Natural killer cell (primary cell): Measurements from ENCODE around the gene MBD3. TPM values are rescaled to one million over a fixed set of nuclear protein-coding genes. Genes with fewer than 3 reads are reported as not detected.
"Not testable (repeated sequence)": the region's sequence is repeated elsewhere in the genome, so short reads cannot be mapped to it uniquely, and the experiment has no call there.

Experiments used
- ATAC-seq, 3 donors: fragments of 150-1000 bp in 2 of 3; fragments of 200-7000 bp in 1 of 3; cut with Tn5 transposase; 1 replicate in 1 of 3; 2 replicates in 2 of 3; pipeline ENCODE4 v1.10.0; 2021; ENCODE audit warnings: mild to moderate bottlenecking in 2 of 3, moderate library complexity in 2 of 3
- DNase-seq, 2 donors: peaks; one replicate each; pipeline versions ENCODE4 v3.0.0 to v3.0.0-alpha.2; 2013 to 2021; ENCODE audit warnings: mixed read lengths in 1 of 2
- H3K27ac ChIP-seq: one replicate; pipeline ENCODE4 v1.5.1; 2013; ENCODE audit warnings: mild to moderate bottlenecking, low read length
- H3K27me3 ChIP-seq: one replicate; pipeline ENCODE4 v1.6.1; 2013; ENCODE audit warnings: low read length; ENCODE audit not compliant: control insufficient read depth, insufficient read depth
- H3K36me3 ChIP-seq: one replicate; pipeline ENCODE4 v1.6.1; 2013; ENCODE audit warnings: low read length; ENCODE audit not compliant: control insufficient read depth, insufficient read depth
- H3K4me1 ChIP-seq: one replicate; pipeline ENCODE4 v1.6.1; 2013; ENCODE audit warnings: low read length; ENCODE audit not compliant: control insufficient read depth, insufficient read depth
- H3K4me3 ChIP-seq: one replicate; pipeline ENCODE4 v1.5.1; 2013; ENCODE audit warnings: low read length
- H3K9me3 ChIP-seq: one replicate; pipeline ENCODE4 v1.6.1; 2013; ENCODE audit warnings: low read length; ENCODE audit not compliant: control insufficient read depth, insufficient read depth
- H3K27ac Mint-ChIP-seq, 2 donors: one replicate each; pipeline ENCODE4 v1.8.0; 2022; ENCODE audit warnings: mild to moderate bottlenecking in 2 of 2, mixed read lengths in 2 of 2, moderate library complexity in 1 of 2
- H3K27me3 Mint-ChIP-seq, 2 donors: one replicate each; pipeline ENCODE4 v1.8.0; 2022; ENCODE audit warnings: low read depth in 2 of 2, mixed read lengths in 2 of 2
- H3K36me3 Mint-ChIP-seq: one replicate; pipeline ENCODE4 v1.8.0; 2022; ENCODE audit warnings: mixed read lengths
- H3K4me1 Mint-ChIP-seq, 2 donors: one replicate each; pipeline ENCODE4 v1.8.0; 2022; ENCODE audit warnings: mixed read lengths in 2 of 2
- H3K4me3 Mint-ChIP-seq: one replicate; pipeline ENCODE4 v1.8.0; 2022; ENCODE audit warnings: mild to moderate bottlenecking, moderate library complexity, mixed read lengths
- H3K9me3 Mint-ChIP-seq, 2 donors: one replicate each; pipeline ENCODE4 v1.8.0; 2022; ENCODE audit warnings: mixed read lengths in 2 of 2
- WGBS: methylation state at CpG from one replicate; pipeline ENCODE4 v1.1.7; 2013; ENCODE audit warnings: missing lambda C conversion rate; ENCODE audit not compliant: insufficient coverage; 5-methylcytosine and 5-hydroxymethylcytosine counted together
- intact Hi-C: fragments of 100-400 bp; cut with micrococcal nuclease; formaldehyde crosslinking; loops from one replicate; pipeline ENCODE4 v1.14.2; 2022
- total RNA-seq, 4 donors: library from RNA; stranded (reverse); fragments of 120-200 nt in 1 of 4; gene quantifications; one replicate each; pipeline versions ENCODE4 v1.2.3 to v1.2.4, GENCODE V29; 2013 to 2022
- TF ChIP-seq, protein P1 (sequence below): fragments of 200-600 bp; IDR thresholded peaks from one replicate; pipeline ENCODE4 v1.8.0; 2022; ENCODE audit warnings: antibody characterized with exemption

Gene MBD3
- total RNA-seq, 3 donors from 2014 or later (not counting 1 experiment from before 2014, with no cell fraction given) = 55.9 to 66.7 (median 59.0) TPM

GRCh38 chr19:1534972-1535371 lies 57.7 kb downstream of the MBD3 start:
- Histone ChIP-seq H3K36me3 (no peaks in the 10 kb centered on the region), H3K27me3 (no peaks in the 10 kb centered on the region), H3K9me3 (no peaks in the 10 kb centered on the region), H3K4me3 (no peak overlapping the region), H3K4me1 (no peaks in the 10 kb centered on the region), H3K27ac (no peak overlapping the region)
- WGBS = 87% methylated on average over 14 of the region's 14 CpGs
- Mint-ChIP-seq H3K36me3 (no peaks in the 10 kb centered on the region), H3K4me1 (no peaks in the 10 kb centered on the region), H3K9me3 (no peaks in the 10 kb centered on the region), H3K27me3 (peaks cover 0 to 4% of the 10 kb centered on the region in 2 donors), H3K27ac (no peak overlapping the region), H3K4me3 (no peak overlapping the region)
- TF ChIP-seq, protein P1, sequence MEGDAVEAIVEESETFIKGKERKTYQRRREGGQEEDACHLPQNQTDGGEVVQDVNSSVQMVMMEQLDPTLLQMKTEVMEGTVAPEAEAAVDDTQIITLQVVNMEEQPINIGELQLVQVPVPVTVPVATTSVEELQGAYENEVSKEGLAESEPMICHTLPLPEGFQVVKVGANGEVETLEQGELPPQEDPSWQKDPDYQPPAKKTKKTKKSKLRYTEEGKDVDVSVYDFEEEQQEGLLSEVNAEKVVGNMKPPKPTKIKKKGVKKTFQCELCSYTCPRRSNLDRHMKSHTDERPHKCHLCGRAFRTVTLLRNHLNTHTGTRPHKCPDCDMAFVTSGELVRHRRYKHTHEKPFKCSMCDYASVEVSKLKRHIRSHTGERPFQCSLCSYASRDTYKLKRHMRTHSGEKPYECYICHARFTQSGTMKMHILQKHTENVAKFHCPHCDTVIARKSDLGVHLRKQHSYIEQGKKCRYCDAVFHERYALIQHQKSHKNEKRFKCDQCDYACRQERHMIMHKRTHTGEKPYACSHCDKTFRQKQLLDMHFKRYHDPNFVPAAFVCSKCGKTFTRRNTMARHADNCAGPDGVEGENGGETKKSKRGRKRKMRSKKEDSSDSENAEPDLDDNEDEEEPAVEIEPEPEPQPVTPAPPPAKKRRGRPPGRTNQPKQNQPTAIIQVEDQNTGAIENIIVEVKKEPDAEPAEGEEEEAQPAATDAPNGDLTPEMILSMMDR = no peak
- DNase-seq = no peak
- intact Hi-C loops = no loop called here
- ATAC-seq = no peak

DNA sequence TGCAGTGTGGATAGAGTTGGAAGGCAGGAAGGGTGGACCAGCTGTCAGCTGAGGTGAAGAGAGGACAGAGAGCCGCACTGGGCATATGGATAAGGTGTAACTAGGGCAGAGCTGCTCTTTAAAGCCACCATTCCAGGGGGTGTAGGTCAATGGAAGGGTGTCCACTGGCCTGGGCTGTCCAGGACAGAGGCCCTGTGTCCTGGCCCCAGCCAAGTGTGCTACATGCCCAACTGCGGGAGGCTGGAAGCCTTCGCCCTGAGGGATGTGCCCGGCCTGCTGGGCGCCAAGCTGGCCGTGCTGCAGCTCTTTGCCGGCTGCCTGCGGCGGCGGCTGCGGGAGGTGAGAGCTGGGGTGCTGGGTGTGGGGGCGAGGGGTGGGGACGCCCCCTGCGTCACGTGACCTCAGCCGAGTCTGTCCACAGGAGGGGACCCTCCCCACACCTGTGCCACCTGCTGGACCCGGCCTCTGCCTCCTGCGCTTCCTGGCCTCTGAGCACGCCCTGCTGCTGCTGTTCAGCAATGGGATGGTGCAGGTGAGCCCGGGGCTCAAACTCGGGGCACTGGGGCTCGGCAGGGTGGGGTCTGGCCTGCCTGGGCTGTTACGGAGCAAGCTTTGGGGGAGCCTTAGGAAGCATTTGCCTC lies 59.0 kb downstream of the MBD3 start:
- H3K27ac ChIP-seq = no peak overlapping the region
- no peaks in the 10 kb centered on the region for H3K36me3 ChIP-seq
- no peaks in the 10 kb centered on the region for H3K4me1 Mint-ChIP-seq
- 77% methylated on average over 23 of the region's 23 CpGs for WGBS
- no peaks in the 10 kb centered on the region for H3K36me3 Mint-ChIP-seq
- TF ChIP-seq, protein P1 = no peak
- no peaks in the 10 kb centered on the region for H3K9me3 Mint-ChIP-seq
- H3K9me3 ChIP-seq = no peaks in the 10 kb centered on the region
- no peak for DNase-seq
- H3K4me3 ChIP-seq = no peak overlapping the region
- H3K27ac Mint-ChIP-seq = no peak overlapping the region
- ATAC-seq = no peak
- no peaks in the 10 kb centered on the region for H3K27me3 ChIP-seq
- no peaks in the 10 kb centered on the region for H3K4me1 ChIP-seq
- H3K27me3 Mint-ChIP-seq = peaks cover 0 to 4% of the 10 kb centered on the region in 2 donors
- no peak overlapping the region for H3K4me3 Mint-ChIP-seq
- intact Hi-C loops = no loop called here

- no peaks in the 10 kb centered on the region for H3K9me3 ChIP-seq
- H3K4me1 Mint-ChIP-seq = no peaks in the 10 kb centered on the region
- no peak overlapping the region for H3K27ac ChIP-seq
- TF ChIP-seq, protein P1 = no peak
- WGBS = 84% methylated on average over 9 of the region's 9 CpGs
- intact Hi-C loops = no loop called here
- no peaks in the 10 kb centered on the region for H3K9me3 Mint-ChIP-seq
- no peaks in the 10 kb centered on the region for H3K36me3 ChIP-seq
- H3K4me1 ChIP-seq = no peaks in the 10 kb centered on the region
- H3K4me3 Mint-ChIP-seq = no peak overlapping the region
- H3K36me3 Mint-ChIP-seq = no peaks in the 10 kb centered on the region
- ATAC-seq (no peak), DNase-seq (no peak)
- H3K27me3 Mint-ChIP-seq = peaks cover 0 to 9% of the 10 kb centered on the region in 2 donors
- no peak overlapping the region for H3K27ac Mint-ChIP-seq
- H3K4me3 ChIP-seq = no peak overlapping the region
- H3K27me3 ChIP-seq = no peaks in the 10 kb centered on the region
These were observed 60.7 kb downstream of the MBD3 start for GRCh38 chr19:1532003-1532402.

DNA sequence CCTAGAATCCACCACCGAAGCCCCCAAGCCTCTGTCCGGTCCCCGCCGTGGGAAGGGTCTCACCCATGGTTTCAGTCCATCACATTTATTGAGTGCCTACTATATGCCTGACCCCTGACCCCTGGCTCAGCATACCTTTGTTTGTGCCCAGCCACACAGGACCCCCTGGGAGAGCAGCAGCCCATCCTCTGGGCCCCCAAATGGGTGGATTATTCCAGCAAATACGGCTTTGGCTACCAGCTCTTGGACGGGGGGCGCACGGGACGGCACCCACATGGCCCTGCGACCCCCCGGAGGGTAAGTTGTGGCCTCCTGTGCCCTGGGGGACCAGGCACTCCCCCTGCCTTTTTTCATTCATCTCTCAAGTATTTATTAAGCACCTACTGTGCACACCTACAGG lies 61.1 kb downstream of the MBD3 start:
- H3K9me3 Mint-ChIP-seq = no peaks in the 10 kb centered on the region
- Histone ChIP-seq H3K27ac (no peak overlapping the region), H3K4me3 (no peak overlapping the region), H3K27me3 (no peaks in the 10 kb centered on the region), H3K4me1 (no peaks in the 10 kb centered on the region), H3K36me3 (no peaks in the 10 kb centered on the region), H3K9me3 (no peaks in the 10 kb centered on the region)
- no peak for DNase-seq
- H3K4me3 Mint-ChIP-seq = no peak overlapping the region
- H3K27me3 Mint-ChIP-seq = peaks cover 0 to 12% of the 10 kb centered on the region in 2 donors
- intact Hi-C loops = no loop called here
- no peak overlapping the region for H3K27ac Mint-ChIP-seq
- ATAC-seq = no peak
- TF ChIP-seq, protein P1 = no peak
- no peaks in the 10 kb centered on the region for H3K4me1 Mint-ChIP-seq
- 93% methylated on average over 11 of the region's 11 CpGs for WGBS
- no peaks in the 10 kb centered on the region for H3K36me3 Mint-ChIP-seq

GRCh38 chr19:1530856-1531255 lies 61.8 kb downstream of the MBD3 start:
- H3K36me3 ChIP-seq, H3K27ac Mint-ChIP-seq, H3K27me3 ChIP-seq, H3K4me3 ChIP-seq, intact Hi-C loops, H3K36me3 Mint-ChIP-seq, H3K4me3 Mint-ChIP-seq, H3K27ac ChIP-seq, H3K4me1 Mint-ChIP-seq, H3K4me1 ChIP-seq, ATAC-seq, H3K9me3 Mint-ChIP-seq, DNase-seq, H3K9me3 ChIP-seq: not testable (repeated sequence)
- 91% methylated on average over 11 of the region's 11 CpGs for WGBS
- peaks cover 7 to 19% of the 10 kb centered on the region in 2 donors for H3K27me3 Mint-ChIP-seq
